EL (cell line): ENCODE results near the gene SERPINB7.
A peak's percentile ranks its signal among the peaks of the same experiment; 100 is the strongest.
"Not testable (repeated sequence)": the region's sequence is repeated elsewhere in the genome, so short reads cannot be mapped to it uniquely, and the experiment has no call there.

Experiments
- DNase-seq: peaks from one replicate; pipeline ENCODE4 v3.0.0-alpha.2; 2016

SERPINB7 gene

GRCh38 chr18:63775166-63775730 is at the start of gene SERPINB7:
Gene SERPINB7, plus strand, starts transcription at chr18:63775418. Its CDS starts 6,955 bp downstream, at chr18:63782373.
- DNase-seq: peak; percentile 95

GRCh38 chr18:63725682-63726480 is 49.3 kb upstream of the SERPINB7 start:
- DNase-seq: no peak

- peak; percentile 18 for DNase-seq
Observed at GRCh38 chr18:63730773-63731172, 44.4 kb upstream of the SERPINB7 start.

GRCh38 chr18:63731215-63731614 is 44.0 kb upstream of the SERPINB7 start:
- no peak for DNase-seq

GRCh38 chr18:63736876-63737275 is 38.3 kb upstream of the SERPINB7 start:
- peak; percentile 55 for DNase-seq

- DNase-seq: peak; percentile 57
Observed at GRCh38 chr18:63741769-63742168, 33.4 kb upstream of the SERPINB7 start.

GRCh38 chr18:63747006-63747405 is 28.2 kb upstream of the SERPINB7 start:
- DNase-seq: no peak

- DNase-seq: no peak
Observed at GRCh38 chr18:63749489-63749888, 25.7 kb upstream of the SERPINB7 start.

- DNase-seq: no peak
Observed at GRCh38 chr18:63752636-63753035, 22.6 kb upstream of the SERPINB7 start.

GRCh38 chr18:63753676-63754075 is 21.5 kb upstream of the SERPINB7 start:
- no peak for DNase-seq

GRCh38 chr18:63757541-63757940 is 17.7 kb upstream of the SERPINB7 start:
- no peak for DNase-seq

- DNase-seq: no peak
Observed at GRCh38 chr18:63758615-63759240, 16.5 kb upstream of the SERPINB7 start.

GRCh38 chr18:63759786-63760185 is 15.4 kb upstream of the SERPINB7 start:
- DNase-seq: not testable (repeated sequence)

- peak; percentile 87 for DNase-seq
Observed at GRCh38 chr18:63762518-63762917, 12.7 kb upstream of the SERPINB7 start.

- peak; percentile 37 for DNase-seq
Observed at GRCh38 chr18:63763831-63764600, 11.2 kb upstream of the SERPINB7 start.

GRCh38 chr18:63765837-63766236 is 9.4 kb upstream of the SERPINB7 start:
- DNase-seq: no peak

- no peak for DNase-seq
Observed at GRCh38 chr18:63773551-63773950, 1.7 kb upstream of the SERPINB7 start.

GRCh38 chr18:63774511-63774910 is 707 bp upstream of the SERPINB7 start:
- DNase-seq: no peak

GRCh38 chr18:63779386-63779785 is 4.2 kb downstream of the SERPINB7 start:
- peak; percentile 30 for DNase-seq

- DNase-seq: no peak
Observed at GRCh38 chr18:63783394-63783793, 8.2 kb downstream of the SERPINB7 start.

GRCh38 chr18:63784787-63785452 is 9.7 kb downstream of the SERPINB7 start:
- DNase-seq: no peak

GRCh38 chr18:63787673-63788072 is 12.5 kb downstream of the SERPINB7 start:
- peak; percentile 24 for DNase-seq
